ENCODE measurements around the gene INPP5F.

Gene INPP5F

DNA sequence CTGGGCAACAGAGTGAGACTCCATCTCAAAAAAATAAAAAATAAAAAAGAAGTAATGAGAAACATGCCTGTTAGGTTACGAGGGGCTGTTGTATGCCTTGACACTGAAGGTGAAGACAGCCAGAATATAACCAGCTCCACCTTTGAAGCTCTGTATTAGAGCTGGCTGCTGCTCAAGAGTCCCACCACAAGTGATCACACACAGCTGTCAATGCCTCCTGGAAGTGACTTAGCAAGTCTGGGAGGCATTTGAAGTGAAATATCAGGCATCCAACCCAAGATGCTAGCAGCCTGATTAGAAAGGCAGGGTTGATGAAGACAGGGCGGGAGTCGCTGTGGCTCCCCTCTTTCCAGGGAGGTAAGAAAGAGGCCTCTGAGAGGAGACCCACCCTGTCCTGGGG is 34.1 kb upstream of the INPP5F start:
- no peak for DNase-seq (ENCODE audit: low read depth in 1 of 2, low spot score in 1 of 2)
- Histone ChIP-seq H3K4me3 (replicated peaks; ENCODE audit: insufficient read depth, low read length) (no peak overlapping the region), H3K27me3 (ENCODE audit: insufficient read depth, poor library complexity, severe bottlenecking) (no peaks in the 10 kb centered on the region), H3K27ac (replicated peaks) (no peak overlapping the region)
- TF ChIP-seq, protein P1, sequence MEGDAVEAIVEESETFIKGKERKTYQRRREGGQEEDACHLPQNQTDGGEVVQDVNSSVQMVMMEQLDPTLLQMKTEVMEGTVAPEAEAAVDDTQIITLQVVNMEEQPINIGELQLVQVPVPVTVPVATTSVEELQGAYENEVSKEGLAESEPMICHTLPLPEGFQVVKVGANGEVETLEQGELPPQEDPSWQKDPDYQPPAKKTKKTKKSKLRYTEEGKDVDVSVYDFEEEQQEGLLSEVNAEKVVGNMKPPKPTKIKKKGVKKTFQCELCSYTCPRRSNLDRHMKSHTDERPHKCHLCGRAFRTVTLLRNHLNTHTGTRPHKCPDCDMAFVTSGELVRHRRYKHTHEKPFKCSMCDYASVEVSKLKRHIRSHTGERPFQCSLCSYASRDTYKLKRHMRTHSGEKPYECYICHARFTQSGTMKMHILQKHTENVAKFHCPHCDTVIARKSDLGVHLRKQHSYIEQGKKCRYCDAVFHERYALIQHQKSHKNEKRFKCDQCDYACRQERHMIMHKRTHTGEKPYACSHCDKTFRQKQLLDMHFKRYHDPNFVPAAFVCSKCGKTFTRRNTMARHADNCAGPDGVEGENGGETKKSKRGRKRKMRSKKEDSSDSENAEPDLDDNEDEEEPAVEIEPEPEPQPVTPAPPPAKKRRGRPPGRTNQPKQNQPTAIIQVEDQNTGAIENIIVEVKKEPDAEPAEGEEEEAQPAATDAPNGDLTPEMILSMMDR (IDR thresholded peaks at IDR 0.05; ENCODE audit: insufficient read depth, low read length) = no peak
- TF ChIP-seq SPI1 (IDR thresholded peaks at IDR 0.05; ENCODE audit: borderline replicate concordance, low read depth) (no peak), GABPA (IDR thresholded peaks at IDR 0.05; ENCODE audit: low read depth) (no peak), POLR2AphosphoS5 (IDR thresholded peaks at IDR 0.05; ENCODE audit: low read depth) (no peak)
- TF ChIP-seq, protein P2, sequence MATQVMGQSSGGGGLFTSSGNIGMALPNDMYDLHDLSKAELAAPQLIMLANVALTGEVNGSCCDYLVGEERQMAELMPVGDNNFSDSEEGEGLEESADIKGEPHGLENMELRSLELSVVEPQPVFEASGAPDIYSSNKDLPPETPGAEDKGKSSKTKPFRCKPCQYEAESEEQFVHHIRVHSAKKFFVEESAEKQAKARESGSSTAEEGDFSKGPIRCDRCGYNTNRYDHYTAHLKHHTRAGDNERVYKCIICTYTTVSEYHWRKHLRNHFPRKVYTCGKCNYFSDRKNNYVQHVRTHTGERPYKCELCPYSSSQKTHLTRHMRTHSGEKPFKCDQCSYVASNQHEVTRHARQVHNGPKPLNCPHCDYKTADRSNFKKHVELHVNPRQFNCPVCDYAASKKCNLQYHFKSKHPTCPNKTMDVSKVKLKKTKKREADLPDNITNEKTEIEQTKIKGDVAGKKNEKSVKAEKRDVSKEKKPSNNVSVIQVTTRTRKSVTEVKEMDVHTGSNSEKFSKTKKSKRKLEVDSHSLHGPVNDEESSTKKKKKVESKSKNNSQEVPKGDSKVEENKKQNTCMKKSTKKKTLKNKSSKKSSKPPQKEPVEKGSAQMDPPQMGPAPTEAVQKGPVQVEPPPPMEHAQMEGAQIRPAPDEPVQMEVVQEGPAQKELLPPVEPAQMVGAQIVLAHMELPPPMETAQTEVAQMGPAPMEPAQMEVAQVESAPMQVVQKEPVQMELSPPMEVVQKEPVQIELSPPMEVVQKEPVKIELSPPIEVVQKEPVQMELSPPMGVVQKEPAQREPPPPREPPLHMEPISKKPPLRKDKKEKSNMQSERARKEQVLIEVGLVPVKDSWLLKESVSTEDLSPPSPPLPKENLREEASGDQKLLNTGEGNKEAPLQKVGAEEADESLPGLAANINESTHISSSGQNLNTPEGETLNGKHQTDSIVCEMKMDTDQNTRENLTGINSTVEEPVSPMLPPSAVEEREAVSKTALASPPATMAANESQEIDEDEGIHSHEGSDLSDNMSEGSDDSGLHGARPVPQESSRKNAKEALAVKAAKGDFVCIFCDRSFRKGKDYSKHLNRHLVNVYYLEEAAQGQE (IDR thresholded peaks at IDR 0.05; ENCODE audit: insufficient replicate concordance, low read depth) = no peak

DNA sequence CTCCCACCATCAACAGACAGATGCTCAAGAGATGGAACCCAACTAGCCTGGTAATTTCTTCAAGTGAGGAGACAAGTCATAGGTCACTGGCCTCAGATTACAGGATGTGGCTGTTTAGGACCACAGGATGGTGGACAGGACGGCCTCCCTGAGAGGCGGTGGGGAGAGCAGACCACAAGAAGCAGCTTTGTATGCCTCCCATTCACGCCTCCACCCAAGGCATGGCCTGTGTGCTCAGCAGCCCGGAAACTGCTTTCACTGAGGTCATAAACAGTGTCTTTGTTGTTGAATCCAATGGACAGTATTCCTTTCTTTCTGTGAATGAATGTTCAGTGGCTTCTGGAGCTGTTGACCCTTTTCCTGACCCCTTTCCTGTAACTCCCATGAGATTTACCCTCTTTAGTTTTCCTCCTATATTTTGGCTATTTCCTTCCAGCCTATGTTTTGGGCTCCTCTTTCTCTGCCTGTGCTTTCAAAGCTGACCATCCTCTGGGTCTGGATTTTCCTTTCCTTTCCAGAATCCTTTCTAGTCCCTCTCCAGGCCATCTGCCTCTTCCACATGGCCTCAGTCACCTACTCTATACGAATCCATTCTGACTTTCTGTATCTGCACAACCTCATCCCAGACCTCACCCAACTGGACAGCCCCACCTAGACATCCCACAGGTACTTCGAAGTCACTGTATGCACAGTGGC is 32.4 kb upstream of the INPP5F start:
- Histone ChIP-seq H3K27me3 (ENCODE audit: insufficient read depth, poor library complexity, severe bottlenecking) (no peaks in the 10 kb centered on the region), H3K4me3 (replicated peaks; ENCODE audit: insufficient read depth, low read length) (no peak overlapping the region), H3K27ac (replicated peaks) (no peak overlapping the region)
- TF ChIP-seq SPI1 (IDR thresholded peaks at IDR 0.05; ENCODE audit: borderline replicate concordance, low read depth) (no peak), GABPA (IDR thresholded peaks at IDR 0.05; ENCODE audit: low read depth) (no peak), POLR2AphosphoS5 (IDR thresholded peaks at IDR 0.05; ENCODE audit: low read depth) (no peak)
- TF ChIP-seq, protein P1 (IDR thresholded peaks at IDR 0.05; ENCODE audit: insufficient read depth, low read length) = no peak
- TF ChIP-seq, protein P2 (IDR thresholded peaks at IDR 0.05; ENCODE audit: insufficient replicate concordance, low read depth) = no peak
- no peak for DNase-seq (ENCODE audit: low read depth in 1 of 2, low spot score in 1 of 2)

DNA sequence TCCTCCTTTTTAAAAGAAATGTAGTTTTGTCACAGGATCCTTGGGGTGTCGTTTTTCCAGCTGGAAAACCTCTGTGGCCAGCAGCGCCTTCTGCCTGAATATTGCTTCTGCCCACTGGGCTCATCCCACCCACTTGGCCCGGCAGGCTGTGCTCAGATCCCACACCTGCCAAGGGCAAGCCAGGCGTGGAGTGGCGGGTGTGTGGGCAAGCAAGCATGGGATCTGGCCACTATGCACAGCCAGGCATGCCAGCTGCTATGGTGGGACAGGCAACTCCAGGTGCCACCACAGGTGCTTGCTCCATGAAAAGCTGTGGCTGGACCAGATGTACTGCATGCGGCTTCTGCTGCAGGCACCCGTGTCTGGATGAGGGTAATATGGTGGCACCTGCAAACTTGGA is 31.2 kb upstream of the INPP5F start:
- H3K27me3 ChIP-seq (ENCODE audit: insufficient read depth, poor library complexity, severe bottlenecking) = no peaks in the 10 kb centered on the region
- H3K4me3 ChIP-seq (replicated peaks; ENCODE audit: insufficient read depth, low read length) = no peak overlapping the region
- no peak overlapping the region for H3K27ac ChIP-seq (replicated peaks)
- TF ChIP-seq GABPA (IDR thresholded peaks at IDR 0.05; ENCODE audit: low read depth) = no peak
- TF ChIP-seq, protein P2 (IDR thresholded peaks at IDR 0.05; ENCODE audit: insufficient replicate concordance, low read depth) = no peak
- no peak for TF ChIP-seq POLR2AphosphoS5 (IDR thresholded peaks at IDR 0.05; ENCODE audit: low read depth)
- TF ChIP-seq SPI1 (IDR thresholded peaks at IDR 0.05; ENCODE audit: borderline replicate concordance, low read depth) = no peak
- TF ChIP-seq, protein P1 (IDR thresholded peaks at IDR 0.05; ENCODE audit: insufficient read depth, low read length) = no peak
- DNase-seq (ENCODE audit: low read depth in 1 of 2, low spot score in 1 of 2) = no peak

Data from HL-60 (cell line).